ENCODE data around the gene ADAMTS19.
"Not testable (repeated sequence)": the region's sequence is repeated elsewhere in the genome, so short reads cannot be mapped to it uniquely, and the experiment has no call there.

Gene ADAMTS19

GRCh38 chr5:129474544-129474943 lies 14.4 kb downstream of the ADAMTS19 start:
- DNase-seq, result no peak

DNA sequence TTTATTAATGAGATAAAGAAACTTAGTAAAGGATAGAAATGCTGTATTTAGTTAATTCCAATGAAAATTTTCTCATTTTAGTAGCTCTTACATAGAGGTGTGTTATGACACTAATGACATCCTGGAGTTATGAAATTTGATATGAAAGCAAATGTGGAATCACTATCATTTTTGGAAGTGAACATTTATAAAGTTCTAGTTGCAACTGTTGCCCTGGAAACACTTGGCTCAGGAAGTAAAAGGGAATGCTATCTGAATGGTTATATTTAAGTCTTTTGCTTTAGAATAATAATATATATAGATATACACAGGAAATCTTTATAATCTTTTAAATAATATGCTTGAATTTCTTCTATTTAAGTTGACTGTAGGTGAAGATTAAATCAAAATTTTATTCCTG lies 16.7 kb downstream of the ADAMTS19 start:
- DNase-seq, result no peak

DNA sequence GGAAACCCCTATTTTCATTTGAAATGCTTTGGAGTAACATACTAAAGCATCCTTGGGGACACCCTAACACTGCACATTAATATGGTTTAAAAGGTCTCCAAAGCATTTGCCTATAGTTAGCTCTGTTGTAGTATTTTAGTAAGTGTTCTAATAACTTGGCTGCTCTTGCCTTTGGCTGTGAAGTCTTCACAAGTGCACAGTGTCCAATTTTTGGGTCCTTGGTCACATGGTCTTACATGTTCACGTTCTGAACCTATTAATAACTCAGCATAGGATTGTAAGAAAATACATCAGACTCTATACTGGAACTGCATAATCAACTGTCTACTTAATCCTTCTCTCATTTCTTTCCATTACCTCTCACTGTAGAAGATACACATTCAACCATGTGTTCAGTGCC lies 17.4 kb downstream of the ADAMTS19 start:
- no peak for DNase-seq

DNA sequence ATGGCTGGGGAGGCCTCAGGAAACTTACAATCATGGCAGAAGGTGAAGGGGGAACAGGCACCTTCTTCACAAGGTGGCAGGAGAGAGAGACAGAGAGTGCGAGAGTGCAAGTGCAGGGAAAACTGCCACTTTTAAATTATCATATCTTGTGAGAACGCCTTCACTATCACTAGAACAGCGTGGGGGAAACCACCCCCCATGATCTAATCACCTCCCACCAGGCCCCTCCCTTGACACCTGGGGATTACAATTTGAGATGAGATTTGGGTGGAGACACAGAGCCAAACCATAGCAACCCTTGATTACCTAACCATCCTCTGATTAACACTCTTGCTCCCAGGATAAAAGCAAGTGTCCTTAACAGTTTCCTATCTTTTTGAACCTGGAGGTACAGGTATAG lies 21.1 kb downstream of the ADAMTS19 start:
- DNase-seq, result no peak

DNA sequence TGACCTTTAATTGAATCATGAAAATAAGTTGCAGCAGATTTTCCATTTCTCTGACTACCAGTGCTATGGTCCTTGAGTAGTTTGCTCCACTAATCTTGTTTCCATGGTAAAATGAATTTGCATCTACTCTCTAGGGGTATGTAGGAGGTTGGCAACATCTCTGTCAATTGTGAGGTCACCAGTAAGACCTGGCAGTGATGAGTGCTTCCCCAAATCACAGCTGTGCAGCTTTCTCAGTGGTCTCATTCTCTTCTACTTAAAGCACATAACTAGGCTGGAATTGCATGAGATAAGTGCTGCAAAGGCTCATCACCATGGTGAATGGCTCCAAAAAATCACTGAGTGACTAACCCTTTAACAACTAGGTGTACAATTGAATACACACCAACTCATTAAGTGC lies 36.3 kb downstream of the ADAMTS19 start:
- DNase-seq, result no peak

DNA sequence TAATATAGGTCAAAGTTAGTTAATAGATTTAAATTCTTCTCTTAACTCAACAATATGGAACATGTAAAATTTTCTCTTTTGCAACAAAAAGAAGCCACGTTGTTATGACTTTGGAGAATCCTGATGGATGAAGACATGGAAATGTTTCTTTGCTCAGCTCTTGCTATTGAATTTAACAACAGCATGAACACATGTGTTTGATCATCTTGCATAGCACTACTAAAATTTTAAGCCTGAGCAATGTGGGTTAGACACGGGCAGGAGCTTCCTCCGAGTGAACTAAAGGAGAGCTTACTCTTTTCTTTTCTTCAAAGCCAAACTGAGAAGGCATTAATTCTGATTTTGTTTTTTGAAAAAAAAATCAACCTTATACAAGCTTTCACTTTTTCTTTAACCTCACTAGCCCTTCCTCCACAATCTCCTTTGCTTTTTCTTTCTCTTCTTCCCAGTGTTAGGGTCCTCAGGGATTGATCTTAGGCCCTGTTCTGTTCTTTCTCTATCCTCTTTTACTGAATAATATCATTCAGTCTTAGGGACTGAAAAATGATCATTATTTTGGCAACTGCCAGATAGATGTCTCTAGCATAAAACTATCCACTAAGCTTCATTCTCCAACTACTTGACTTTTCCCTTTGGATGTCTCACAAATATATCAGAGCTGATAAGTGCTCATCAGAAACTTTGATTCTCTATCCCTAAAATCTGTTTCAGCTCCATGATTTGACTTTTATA lies 36.9 kb downstream of the ADAMTS19 start:
- no peak for DNase-seq

DNA sequence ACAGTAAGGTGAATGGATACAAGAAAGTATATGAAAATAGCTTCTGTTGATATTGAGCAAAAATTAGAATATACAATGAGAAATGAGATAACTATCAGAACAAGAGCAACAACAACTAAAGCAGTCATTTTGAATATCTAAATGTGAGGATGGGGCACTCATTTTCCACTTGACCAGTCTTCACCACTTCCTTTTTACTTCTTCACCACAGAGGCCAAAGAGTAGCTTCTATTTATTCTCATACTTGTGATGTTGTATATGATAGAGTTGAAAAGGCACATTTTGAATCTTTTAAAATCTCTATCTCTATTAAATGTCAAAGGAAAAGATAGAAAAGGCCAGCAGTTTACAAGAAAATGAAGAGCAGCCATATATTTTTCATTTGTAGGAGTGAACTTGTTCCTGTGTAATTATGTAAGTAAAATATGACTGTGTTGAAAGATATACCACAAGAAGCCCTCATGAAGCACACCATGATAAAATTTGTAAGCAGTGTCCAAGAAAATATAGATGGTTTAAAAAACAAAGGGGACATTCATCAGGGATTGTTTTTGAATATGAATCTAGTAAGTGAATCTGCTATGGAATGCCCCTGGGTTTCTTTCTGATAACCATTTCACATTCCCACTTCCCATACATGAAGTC lies 39.2 kb downstream of the ADAMTS19 start:
- DNase-seq, result no peak

DNA sequence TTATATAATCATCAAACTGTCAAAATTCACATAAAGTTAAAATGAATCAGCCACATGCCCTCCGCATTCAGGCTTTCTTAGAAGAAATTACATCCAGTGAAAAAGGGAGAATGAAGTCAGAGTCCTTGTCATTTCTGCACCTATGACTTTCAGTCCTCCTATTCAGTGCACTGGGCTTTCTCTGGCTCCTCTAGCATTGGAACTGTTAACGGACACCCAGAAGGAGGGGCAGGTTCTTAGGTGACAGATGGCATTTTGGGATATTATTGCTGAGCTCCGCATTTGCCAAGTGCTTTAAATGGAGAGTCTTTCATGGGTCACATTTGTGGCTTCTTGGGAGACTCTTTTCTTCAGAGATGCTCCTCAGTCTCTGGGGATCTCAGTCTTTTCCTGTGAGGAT lies 40.0 kb downstream of the ADAMTS19 start:
- DNase-seq, result no peak

DNA sequence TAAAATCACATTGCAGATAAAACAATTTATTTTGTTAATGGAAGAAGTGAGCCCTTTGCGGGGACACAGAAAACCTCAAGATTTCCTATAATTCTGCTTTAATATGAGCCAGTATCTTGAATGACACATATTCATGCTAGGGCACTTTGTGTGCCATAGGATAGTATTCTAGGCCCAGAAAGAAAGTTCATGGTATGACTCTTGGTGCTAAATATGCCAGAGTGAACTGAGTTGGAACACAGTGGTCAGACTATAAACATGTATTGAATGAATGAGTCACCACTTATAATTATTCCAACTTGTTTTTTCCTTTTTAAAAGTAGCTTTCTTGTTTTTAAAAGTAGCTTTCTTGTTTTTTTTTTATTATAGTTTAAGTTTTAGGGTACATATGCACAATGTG lies 46.0 kb downstream of the ADAMTS19 start:
- DNase-seq, result no peak

- no peak for DNase-seq
Measured at GRCh38 chr5:129506950-129507349, 46.9 kb downstream of the ADAMTS19 start.

GRCh38 chr5:129507527-129507926 lies 47.4 kb downstream of the ADAMTS19 start:
- DNase-seq, result no peak

DNA sequence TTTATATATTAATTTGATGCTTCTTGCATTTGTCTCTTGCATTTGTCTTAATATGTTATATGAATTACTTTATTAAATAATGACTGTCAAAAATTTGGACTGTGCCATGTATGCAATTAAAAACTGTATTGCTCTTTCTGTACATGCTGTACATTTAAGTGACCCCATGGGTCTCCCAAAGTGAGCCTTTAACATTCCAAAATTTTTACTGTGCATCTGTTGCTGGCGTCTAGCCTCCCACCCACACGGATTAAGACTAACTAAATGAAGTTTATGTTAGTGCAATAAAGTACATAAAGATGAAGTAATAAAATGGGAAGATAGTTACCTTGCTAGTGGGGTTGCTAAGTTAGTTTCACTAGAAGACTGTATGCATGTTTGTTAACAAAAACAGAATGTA lies 48.5 kb downstream of the ADAMTS19 start:
- DNase-seq, result no peak

DNA sequence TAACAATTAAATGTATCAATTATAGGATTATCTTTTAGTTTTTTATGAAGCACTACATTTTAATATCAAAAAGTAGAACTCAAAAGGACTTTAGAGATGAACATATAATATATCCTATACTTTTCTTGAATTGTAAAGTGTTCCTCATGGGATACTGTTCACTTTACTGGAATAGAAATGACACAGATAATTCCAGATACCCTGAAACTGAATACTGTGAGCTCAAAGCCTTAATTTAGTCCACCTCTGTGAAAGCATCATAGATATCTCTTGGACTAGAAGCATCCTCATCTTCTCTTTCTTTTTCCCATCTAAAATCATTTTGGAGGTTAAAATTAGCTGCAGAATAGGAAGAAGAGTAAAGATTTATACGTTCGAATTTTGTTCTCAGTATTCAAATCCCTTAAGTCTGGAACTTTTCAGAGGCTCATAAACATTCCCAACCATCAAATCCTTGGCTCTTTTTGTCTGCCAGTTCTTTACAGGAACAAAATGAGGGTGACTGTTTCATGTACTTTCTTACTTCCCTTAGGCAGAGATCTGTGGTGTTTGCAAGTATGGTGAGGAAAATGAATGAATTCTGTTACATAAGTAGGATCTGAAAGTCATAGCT lies 49.4 kb downstream of the ADAMTS19 start:
- no peak for DNase-seq

DNA sequence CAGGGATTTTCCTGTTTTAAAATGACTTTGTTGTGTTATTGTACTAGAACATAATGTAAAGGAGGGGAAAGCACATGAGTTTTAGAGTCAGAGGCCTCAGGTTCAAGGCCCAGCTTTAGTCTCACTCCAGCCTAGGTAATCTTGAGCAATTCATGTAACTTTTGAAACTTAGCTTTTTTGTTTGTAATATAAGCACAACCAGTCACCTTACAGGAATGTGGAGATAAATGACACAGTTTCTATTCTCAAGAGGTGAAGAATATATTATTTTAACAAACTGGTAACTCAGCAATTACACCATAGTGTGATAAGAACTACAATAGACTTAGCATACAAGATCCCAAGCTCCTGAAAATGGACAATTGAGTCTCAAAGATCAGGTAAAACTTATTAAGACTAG lies 51.2 kb downstream of the ADAMTS19 start:
- DNase-seq, result no peak

DNA sequence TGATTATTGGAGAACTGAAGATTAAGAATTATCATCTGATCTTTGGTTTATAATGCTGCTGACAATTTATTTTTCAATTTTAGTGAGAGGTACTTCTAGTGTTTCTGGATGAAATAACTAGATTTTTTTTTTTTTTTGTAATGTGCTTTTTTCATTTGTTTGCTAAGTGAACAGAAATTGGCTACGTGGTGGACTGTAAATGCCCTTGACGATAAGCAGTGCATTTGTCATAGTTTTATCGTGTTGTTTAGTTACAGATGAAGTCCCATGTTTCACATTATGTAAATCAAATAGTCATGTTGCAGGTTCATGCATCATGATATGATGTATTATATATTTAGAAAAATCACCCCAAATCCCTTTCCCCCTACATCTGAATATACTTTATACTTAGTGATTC lies 81.0 kb downstream of the ADAMTS19 start:
- DNase-seq, result no peak

DNA sequence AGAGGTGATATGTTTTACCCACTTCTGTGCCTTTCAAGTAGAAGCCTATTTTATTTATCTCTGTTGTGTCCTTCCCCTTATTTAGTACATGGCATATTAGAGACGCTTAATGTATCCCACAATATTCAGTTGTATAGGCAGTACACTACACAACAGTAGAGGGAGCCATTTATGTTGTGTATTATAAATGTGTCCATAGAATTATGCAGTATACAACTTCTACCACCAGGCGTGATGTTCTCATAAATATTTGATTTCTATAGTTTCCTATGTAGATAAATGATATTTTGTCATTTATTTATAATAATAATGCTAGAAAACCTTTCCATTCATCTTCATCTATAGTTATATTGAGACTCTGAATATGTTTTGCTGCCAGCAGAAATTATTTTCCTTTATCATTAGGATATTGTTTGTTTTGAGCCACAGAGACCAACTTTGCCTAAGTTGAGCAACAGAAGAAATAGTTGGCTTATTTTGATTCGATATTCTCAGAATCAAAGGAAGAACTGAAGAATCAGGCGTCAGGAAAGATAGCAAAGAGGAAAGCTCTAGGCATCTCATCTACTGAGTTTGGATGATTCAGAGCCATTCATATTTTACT lies 81.7 kb downstream of the ADAMTS19 start:
- DNase-seq, result no peak

DNA sequence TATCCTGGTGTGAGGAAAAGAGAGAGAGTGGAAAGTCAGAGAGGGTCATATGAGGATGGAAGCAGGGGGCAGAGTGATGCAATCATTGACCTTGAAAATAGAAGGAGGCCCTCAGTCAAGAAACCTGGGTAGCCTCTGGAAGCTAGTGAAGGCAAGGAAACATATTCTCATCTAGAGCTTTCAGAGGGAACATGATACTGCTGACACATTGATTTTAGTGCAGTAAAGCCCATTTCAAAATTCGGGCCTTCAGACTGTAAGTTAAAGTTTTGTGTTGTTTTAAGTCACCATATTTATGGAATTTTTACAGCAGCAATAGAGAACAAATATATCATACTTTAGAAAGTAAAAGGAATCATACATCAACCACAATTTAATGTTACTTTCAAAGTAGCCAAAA lies 87.0 kb downstream of the ADAMTS19 start:
- DNase-seq, result no peak

DNA sequence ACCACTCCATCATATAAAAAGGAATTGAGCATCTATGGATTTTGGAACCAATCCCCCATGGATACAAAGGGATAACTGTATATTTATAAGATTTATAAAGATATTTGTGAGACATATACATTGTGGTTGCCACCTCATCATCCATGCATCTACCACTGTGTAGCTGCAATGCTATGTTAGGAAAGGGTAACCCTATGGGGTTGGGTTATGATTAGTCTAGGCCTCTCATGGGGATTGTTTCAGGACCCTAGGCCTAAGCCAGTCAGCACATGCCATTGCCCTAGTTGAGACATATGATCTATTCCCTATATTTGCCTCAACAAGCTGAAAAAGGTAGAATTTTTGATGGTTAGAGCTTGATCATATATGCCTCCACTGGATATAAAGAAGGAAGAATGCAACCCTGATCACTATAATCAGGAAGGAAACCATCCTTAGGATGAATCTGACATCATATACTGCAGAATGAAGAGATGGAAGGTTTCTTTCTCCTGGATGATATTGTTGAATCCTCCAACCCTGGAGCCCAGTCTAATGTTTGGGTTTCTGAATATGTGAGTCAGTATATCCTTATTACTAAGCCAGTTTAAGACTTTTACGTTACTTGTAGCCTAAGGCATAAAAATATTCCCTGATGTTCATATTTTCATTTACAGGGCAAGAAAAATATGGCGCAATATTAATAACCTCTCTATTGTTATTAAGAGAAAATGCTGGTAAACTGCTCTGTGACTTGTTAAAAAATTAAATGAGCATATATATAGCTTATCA lies 94.2 kb downstream of the ADAMTS19 start:
- DNase-seq, result no peak

- no peak for DNase-seq
Measured at GRCh38 chr5:129563585-129563984, 103.5 kb downstream of the ADAMTS19 start.

DNA sequence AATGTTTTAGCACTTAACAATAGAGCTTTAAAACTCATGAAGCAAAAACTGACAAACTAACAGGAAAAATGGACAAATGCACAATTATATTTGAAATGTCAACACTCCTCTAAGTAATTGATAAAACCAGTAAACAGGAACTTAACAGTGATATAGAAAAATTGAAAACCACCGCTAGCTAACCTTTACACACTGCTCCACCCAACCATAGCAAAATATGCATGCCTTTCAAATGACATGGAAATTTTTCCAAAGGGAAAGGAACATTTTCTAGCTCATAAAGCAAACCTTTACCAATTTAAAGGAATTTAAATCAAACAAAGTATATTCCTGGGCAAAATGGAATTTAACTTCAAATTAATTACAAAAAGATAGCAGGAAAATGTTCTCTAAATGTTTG lies 109.2 kb downstream of the ADAMTS19 start:
- no peak for DNase-seq

GRCh38 chr5:129572060-129572459 lies 112.0 kb downstream of the ADAMTS19 start:
- DNase-seq, result no peak

GRCh38 chr5:129584496-129584895 lies 124.4 kb downstream of the ADAMTS19 start:
- DNase-seq, result not testable (repeated sequence)

- DNase-seq, result no peak
Measured at GRCh38 chr5:129591508-129592160, 131.5 kb downstream of the ADAMTS19 start.

Measured in NCI-H2171 (cell line).